Lower lobe of right lung (tissue), 2 donors: ENCODE data around the gene ACSS1. TPM values are rescaled to one million over a fixed set of nuclear protein-coding genes. Genes with fewer than 3 reads are reported as not detected.

ENCODE experiments used
- ATAC-seq, 2 donors: fragments of 200-7000 bp; cut with Tn5 transposase; one replicate each; pipeline ENCODE4 v1.9.1; 2020 to 2022; ENCODE audit warnings: mild to moderate bottlenecking in 2 of 2, moderate library complexity in 2 of 2
- DNase-seq: peaks from one replicate; pipeline ENCODE4 v3.0.0-alpha.2; 2020
- H3K27ac ChIP-seq: fragments of 200-600 bp; one replicate; pipeline ENCODE4 v1.8.0; 2022
- H3K27me3 ChIP-seq: fragments of 200-600 bp; one replicate; pipeline ENCODE4 v1.8.0; 2022; ENCODE audit warnings: low read depth
- H3K36me3 ChIP-seq: fragments of 200-600 bp; one replicate; pipeline ENCODE4 v1.8.0; 2022; ENCODE audit warnings: mild to moderate bottlenecking
- H3K4me1 ChIP-seq: fragments of 200-600 bp; one replicate; pipeline ENCODE4 v1.8.0; 2022
- H3K4me3 ChIP-seq: fragments of 200-600 bp; one replicate; pipeline ENCODE4 v1.8.0; 2022; ENCODE audit warnings: mild to moderate bottlenecking
- H3K9me3 ChIP-seq: fragments of 200-600 bp; one replicate; pipeline ENCODE4 v1.8.0; 2022
- CTCF ChIP-seq: fragments of 200-600 bp; IDR thresholded peaks from one replicate; pipeline ENCODE4 v1.8.0; 2022; ENCODE audit warnings: antibody characterized with exemption, mild to moderate bottlenecking
- intact Hi-C: fragments of 100-400 bp; cut with DNase I; formaldehyde crosslinking; loops from one replicate; pipeline ENCODE4 v1.11.0; 2022
- total RNA-seq: library from RNA; stranded (reverse); fragmentation: NEBNext Ultra II Directional; extraction: Animal tissue kit (Norgen Biotek cat#: 25700); gene quantifications from one replicate; pipeline ENCODE4 v1.2.1, GENCODE V29; 2021
- donor health status: DM: no; HTN: yes; CAD: no; lungs with severe emphysema.

The ACSS1 gene
- total RNA-seq, 1 donor from 2014 or later = 41.8 TPM

GRCh38 chr20:25081730-25082497, 24.0 kb upstream of the ACSS1 start, which contains the start of gene VSX1:
VSX1 (minus strand) TSS chr20:25082141; CDS start chr20:25082096, 45 bp downstream.
- Histone ChIP-seq H3K27ac (no peak within 1 kb of the TSS), H3K36me3 (no peaks in the 10 kb centered on the region), H3K27me3 (peaks cover 99% of the 10 kb centered on the region), H3K4me3 (no peak within 1 kb of the TSS), H3K9me3 (no peaks in the 10 kb centered on the region), H3K4me1 (peaks cover 31% of the 10 kb centered on the region)
- intact Hi-C loops = no loop called here
- no peak for ATAC-seq
- TF ChIP-seq CTCF = no peak
- no peak for DNase-seq

GRCh38 chr20:25081065-25081729, 23.3 kb upstream of the ACSS1 start:
- peak in 1 of 2 donors; percentile 24 for ATAC-seq
- no peak overlapping the region for H3K27ac ChIP-seq
- H3K4me3 ChIP-seq = no peak overlapping the region
- no peak for TF ChIP-seq CTCF
- intact Hi-C loops = no loop called here
- no peak for DNase-seq
- peaks cover 36% of the 10 kb centered on the region for H3K4me1 ChIP-seq
- no peaks in the 10 kb centered on the region for H3K9me3 ChIP-seq
- H3K27me3 ChIP-seq = peaks cover 100% of the 10 kb centered on the region
- H3K36me3 ChIP-seq = no peaks in the 10 kb centered on the region

- TF ChIP-seq CTCF = no peak
- intact Hi-C loops = no loop called here
- ATAC-seq = no peak
- DNase-seq = no peak
- Histone ChIP-seq H3K27ac (no peak overlapping the region), H3K4me1 (peaks cover 28% of the 10 kb centered on the region), H3K4me3 (no peak overlapping the region), H3K9me3 (no peaks in the 10 kb centered on the region), H3K36me3 (no peaks in the 10 kb centered on the region), H3K27me3 (peaks cover 83% of the 10 kb centered on the region)
Observed at GRCh38 chr20:25079171-25079570, 21.2 kb upstream of the ACSS1 start.

GRCh38 chr20:25078662-25079061, 20.7 kb upstream of the ACSS1 start:
- Histone ChIP-seq H3K4me3 (no peak overlapping the region), H3K27ac (no peak overlapping the region), H3K27me3 (peaks cover 78% of the 10 kb centered on the region), H3K9me3 (no peaks in the 10 kb centered on the region), H3K4me1 (peaks cover 23% of the 10 kb centered on the region), H3K36me3 (no peaks in the 10 kb centered on the region)
- TF ChIP-seq CTCF = no peak
- ATAC-seq = no peak
- DNase-seq = no peak
- intact Hi-C loops = no loop called here

- H3K4me1 ChIP-seq = peaks cover 17% of the 10 kb centered on the region
- no peaks in the 10 kb centered on the region for H3K9me3 ChIP-seq
- no peak for TF ChIP-seq CTCF
- intact Hi-C loops = no loop called here
- peaks cover 69% of the 10 kb centered on the region for H3K27me3 ChIP-seq
- peak; percentile 64 to 76 for ATAC-seq
- DNase-seq = peak; percentile 70
- H3K36me3 ChIP-seq = no peaks in the 10 kb centered on the region
- H3K27ac ChIP-seq = no peak overlapping the region
- peak overlapping the region; percentile 38 for H3K4me3 ChIP-seq
Observed at GRCh38 chr20:25077610-25078169, 19.8 kb upstream of the ACSS1 start.
